ENCODE measurements around the gene DTWD2.

- peak; percentile 80 to 91 (median 82) for TF ChIP-seq CTCF (IDR thresholded peaks at IDR 0.05)
- TF ChIP-seq POLR2A (IDR thresholded peaks at IDR 0.05; ENCODE audit: low read depth) = no peak
Observed at GRCh38 chr5:118791926-118792734, 196.2 kb downstream of the DTWD2 start.

Measured in esophagus muscularis mucosa (tissue), 3 donors.